Erythroblast (primary cell): ENCODE data around the gene C9.
"Not testable (repeated sequence)": the region's sequence is repeated elsewhere in the genome, so short reads cannot be mapped to it uniquely, and the experiment has no call there.

Experiments
- GATA1 ChIP-seq: IDR thresholded peaks from 2 replicates; pipeline ENCODE4 v1.6.1; 2011; ENCODE audit warnings: low read depth, mild to moderate bottlenecking, control low read depth, low read length, moderate library complexity
- POLR2A ChIP-seq: IDR thresholded peaks from 2 replicates; pipeline ENCODE4 v1.6.1; 2011; ENCODE audit warnings: mild to moderate bottlenecking, low read length

DNA sequence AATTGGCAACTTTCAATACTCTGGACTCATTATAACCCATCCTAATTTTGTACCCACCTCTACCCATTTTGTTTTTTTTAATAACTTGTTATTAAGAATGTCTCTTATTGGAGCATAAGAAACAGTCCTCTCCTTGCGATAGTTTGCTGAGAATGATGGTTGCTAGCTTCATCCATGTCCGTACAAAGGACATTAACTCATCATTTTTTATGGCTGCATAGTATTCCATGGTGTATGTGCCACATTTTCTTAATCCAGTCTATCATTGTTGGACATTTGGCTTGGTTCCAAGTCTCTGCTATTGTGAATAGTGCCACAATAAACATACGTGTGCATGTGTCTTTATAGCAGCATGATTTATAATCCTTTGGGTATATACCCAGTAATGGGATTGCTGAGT is 39.5 kb upstream of the C9 start:
- TF ChIP-seq POLR2A, GATA1: not testable (repeated sequence)
